GM12878 (cell line): ENCODE results near the gene HLA-A.

ENCODE experiments used
- BACH1 ChIP-seq: fragments of 450-650 bp; IDR thresholded peaks from 2 replicates; pipeline ENCODE4 v1.6.1; 2017; ENCODE audit warnings: mild to moderate bottlenecking, borderline replicate concordance
- CTCF ChIP-seq, 3 experiments: IDR thresholded peaks in 2 of 3; conservative IDR thresholded peaks in 1 of 3; 2 replicates each; pipeline ENCODE4 v1.5.1; 2011; ENCODE audit warnings: low read depth in 3 of 3, low read length in 3 of 3, mild to moderate bottlenecking in 3 of 3, control low read depth in 2 of 3, moderate library complexity in 2 of 3, inconsistent platforms in 1 of 3, mixed read lengths in 1 of 3; ENCODE audit not compliant: control insufficient read depth in 2 of 3, insufficient read depth in 1 of 3; ENCODE audit errors: extremely low read depth in 1 of 3
- HCFC1 ChIP-seq: fragments of 150-350 bp; IDR thresholded peaks from 2 replicates; pipeline ENCODE4 v1.6.1; 2014; ENCODE audit warnings: low read length
- IRF3 ChIP-seq: fragments of 450-650 bp; IDR thresholded peaks from 2 replicates; pipeline ENCODE4 v1.6.1; 2014; ENCODE audit warnings: mild to moderate bottlenecking
- POLR2AphosphoS5 ChIP-seq: IDR thresholded peaks from 2 replicates; pipeline ENCODE4 v1.6.1; 2011; ENCODE audit warnings: mild to moderate bottlenecking, low read length, inconsistent platforms
- USF2 ChIP-seq: IDR thresholded peaks from 2 replicates; pipeline ENCODE4 v1.6.1; 2011; ENCODE audit warnings: low read depth, low read length, improper control_type of control experiment, borderline replicate concordance
- ZBTB11 ChIP-seq: fragments of 450-650 bp; formaldehyde crosslinking; IDR thresholded peaks from 2 replicates; pipeline ENCODE4 v1.5.0; 2022; ENCODE audit warnings: mild to moderate bottlenecking, missing genetic modification characterization
- ZNF622 ChIP-seq: fragments of 450-650 bp; IDR thresholded peaks from 2 replicates; pipeline ENCODE4 v1.6.1; 2017; ENCODE audit warnings: mild to moderate bottlenecking, inconsistent platforms
- ZZZ3 ChIP-seq: IDR thresholded peaks from 2 replicates; pipeline ENCODE4 v1.6.1; 2011; ENCODE audit warnings: low read depth; ENCODE audit not compliant: control insufficient read depth, insufficient read length

GRCh38 chr6:29912840-29913239, 29.5 kb upstream of the HLA-A start:
- TF ChIP-seq CTCF (IDR thresholded peaks at IDR 0.05 in 2 of 3, conservative IDR thresholded peaks at IDR 0.05 in 1 of 3; ENCODE audit: control insufficient read depth in 2 of 3, extremely low read depth in 1 of 3, insufficient read depth in 1 of 3, low read depth in 3 of 3, low read length in 3 of 3) (no peak), ZBTB11 (CRISPR knock-in tag) (no peak), ZNF622 (no peak), POLR2AphosphoS5 (no peak), IRF3 (no peak), BACH1 (no peak), HCFC1 (no peak), USF2 (no peak), ZZZ3 (no peak)
